Hepatocyte (in vitro differentiated cells): Measurements from ENCODE around the gene RBM33. TPM values are rescaled to one million over a fixed set of nuclear protein-coding genes. Genes with fewer than 3 reads are reported as not detected.

ENCODE experiments used
- DNase-seq: peaks from one replicate; pipeline ENCODE4 v3.0.0-alpha.2; 2016; ENCODE audit warnings: low spot score
- H2AFZ ChIP-seq: fragments of 200-600 bp; sonication (generic); 2 replicates; pipeline ENCODE4 v1.6.0; 2016; ENCODE audit warnings: antibody characterized with exemption, mild to moderate bottlenecking
- H3K27ac ChIP-seq: fragments of 200-600 bp; sonication (generic); 2 replicates; pipeline ENCODE4 v1.5.1; 2016; ENCODE audit warnings: mild to moderate bottlenecking
- H3K27me3 ChIP-seq: fragments of 200-600 bp; sonication (generic); 2 replicates; pipeline ENCODE4 v1.6.1; 2016
- H3K36me3 ChIP-seq: fragments of 200-600 bp; sonication (generic); replicated peaks from 2 replicates; pipeline ENCODE4 v1.5.1; 2016; ENCODE audit warnings: low read depth; ENCODE audit not compliant: insufficient read depth
- H3K4me1 ChIP-seq: fragments of 200-600 bp; sonication (generic); 2 replicates; pipeline ENCODE4 v1.5.1; 2016; ENCODE audit warnings: mild to moderate bottlenecking, moderate library complexity; ENCODE audit not compliant: insufficient read depth
- H3K4me2 ChIP-seq: fragments of 200-600 bp; sonication (generic); 2 replicates; pipeline ENCODE4 v1.6.0; 2016
- H3K4me3 ChIP-seq: fragments of 200-600 bp; sonication (generic); 2 replicates; pipeline ENCODE4 v1.5.1; 2016; ENCODE audit warnings: mild to moderate bottlenecking
- H3K79me2 ChIP-seq: fragments of 200-600 bp; sonication (generic); 2 replicates; pipeline ENCODE4 v1.6.0; 2017; ENCODE audit warnings: mild to moderate bottlenecking
- H3K9me2 ChIP-seq: fragments of 200-600 bp; sonication (generic); replicated peaks from 2 replicates; pipeline ENCODE4 v1.6.0; 2017; ENCODE audit warnings: mild to moderate bottlenecking; ENCODE audit not compliant: insufficient read depth
- H3K9me3 ChIP-seq: fragments of 200-600 bp; sonication (generic); 2 replicates; pipeline ENCODE4 v1.5.1; 2016; ENCODE audit warnings: low read depth, mild to moderate bottlenecking
- H4K20me1 ChIP-seq: fragments of 200-600 bp; sonication (generic); 2 replicates; pipeline ENCODE4 v1.6.0; 2016; ENCODE audit warnings: mild to moderate bottlenecking; ENCODE audit not compliant: insufficient read depth, poor library complexity, severe bottlenecking
- EZH2 ChIP-seq: fragments of 200-600 bp; sonication (generic); IDR thresholded peaks from 2 replicates; pipeline ENCODE4 v1.6.1; 2016; ENCODE audit warnings: antibody characterized with exemption, mild to moderate bottlenecking, borderline replicate concordance
- EZH2phosphoT487 ChIP-seq: fragments of 200-600 bp; sonication (generic); IDR thresholded peaks from one replicate; pipeline ENCODE4 v1.6.1; 2018; ENCODE audit warnings: antibody characterized with exemption, mild to moderate bottlenecking, low read depth, moderate library complexity; ENCODE audit not compliant: unreplicated experiment, severe bottlenecking
- WGBS: methylation state at CpG from one replicate; pipeline ENCODE4 v1.1.6; 2016; ENCODE audit warnings: low lambda C conversion rate; ENCODE audit errors: missing lambda C conversion rate; 5-methylcytosine and 5-hydroxymethylcytosine counted together
- polyA plus RNA-seq: library from polyadenylated mRNA; unstranded; fragments of >200 nt; fragmentation: Nextera tagmentation; extraction: Ambion mirVana; gene quantifications from 2 replicates; pipeline ENCODE4 v1.2.1, GENCODE V29; 2016
- total RNA-seq: library from RNA; depleted of rRNA; stranded (reverse); fragments of >200 nt; gene quantifications from 2 replicates; pipeline ENCODE4 v1.2.3, GENCODE V29; 2014
- TF ChIP-seq, protein P1 (sequence below): fragments of 200-600 bp; sonication (generic); IDR thresholded peaks from 2 replicates; pipeline ENCODE4 v1.5.1; 2016; ENCODE audit warnings: antibody characterized with exemption, mild to moderate bottlenecking; ENCODE audit not compliant: poor library complexity

Gene RBM33
- total and polyA plus RNA-seq, 2 experiments from 2014 or later, result 24.8 to 40.8 TPM

DNA sequence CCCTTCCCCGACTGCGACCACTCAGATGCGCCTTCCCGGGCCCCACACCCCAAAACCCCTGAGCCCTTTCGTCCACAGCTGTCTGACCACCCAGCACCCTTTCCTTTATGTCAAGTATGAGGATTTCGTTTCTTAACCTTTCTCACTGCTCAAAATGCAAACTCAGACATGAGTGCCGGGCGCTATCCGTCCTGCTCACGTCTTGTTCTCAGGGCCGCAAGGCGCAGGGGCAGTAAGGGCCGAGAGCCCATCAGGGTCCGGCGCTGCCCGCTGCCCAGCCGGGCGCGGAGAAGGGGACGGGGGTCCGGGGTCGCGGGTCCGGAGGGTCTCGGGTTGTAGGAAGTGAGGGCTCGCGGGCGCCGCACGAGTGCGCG, 670 bp upstream of the RBM33 start:
- under 1% methylated on average over 31 of the region's 32 CpGs for WGBS
- Histone ChIP-seq H3K4me3 (peak overlapping the region; percentile 89), H3K27me3 (no peaks in the 10 kb centered on the region), H3K4me2 (peak overlapping the region; percentile 78), H2AFZ (peak overlapping the region; percentile 95), H3K27ac (peak overlapping the region; percentile 99), H3K9me3 (peaks cover 8% of the 10 kb centered on the region), H3K79me2 (peaks cover 57% of the 10 kb centered on the region), H4K20me1 (peaks cover 24% of the 10 kb centered on the region), H3K4me1 (peaks cover 11% of the 10 kb centered on the region), H3K36me3 (no peaks in the 10 kb centered on the region), H3K9me2 (no peaks in the 10 kb centered on the region)
- no peak for DNase-seq
- TF ChIP-seq EZH2 (no peak), EZH2phosphoT487 (no peak)
- TF ChIP-seq, protein P1, sequence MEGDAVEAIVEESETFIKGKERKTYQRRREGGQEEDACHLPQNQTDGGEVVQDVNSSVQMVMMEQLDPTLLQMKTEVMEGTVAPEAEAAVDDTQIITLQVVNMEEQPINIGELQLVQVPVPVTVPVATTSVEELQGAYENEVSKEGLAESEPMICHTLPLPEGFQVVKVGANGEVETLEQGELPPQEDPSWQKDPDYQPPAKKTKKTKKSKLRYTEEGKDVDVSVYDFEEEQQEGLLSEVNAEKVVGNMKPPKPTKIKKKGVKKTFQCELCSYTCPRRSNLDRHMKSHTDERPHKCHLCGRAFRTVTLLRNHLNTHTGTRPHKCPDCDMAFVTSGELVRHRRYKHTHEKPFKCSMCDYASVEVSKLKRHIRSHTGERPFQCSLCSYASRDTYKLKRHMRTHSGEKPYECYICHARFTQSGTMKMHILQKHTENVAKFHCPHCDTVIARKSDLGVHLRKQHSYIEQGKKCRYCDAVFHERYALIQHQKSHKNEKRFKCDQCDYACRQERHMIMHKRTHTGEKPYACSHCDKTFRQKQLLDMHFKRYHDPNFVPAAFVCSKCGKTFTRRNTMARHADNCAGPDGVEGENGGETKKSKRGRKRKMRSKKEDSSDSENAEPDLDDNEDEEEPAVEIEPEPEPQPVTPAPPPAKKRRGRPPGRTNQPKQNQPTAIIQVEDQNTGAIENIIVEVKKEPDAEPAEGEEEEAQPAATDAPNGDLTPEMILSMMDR, result no peak

GRCh38 chr7:155644971-155645509, 579 bp downstream of the RBM33 start:
- H3K9me3 ChIP-seq, result peaks cover 2% of the 10 kb centered on the region
- H3K9me2 ChIP-seq, result no peaks in the 10 kb centered on the region
- WGBS, result 1% methylated on average over 15 of the region's 22 CpGs
- H3K36me3 ChIP-seq, result no peaks in the 10 kb centered on the region
- peak overlapping the region; percentile 95 for H2AFZ ChIP-seq
- TF ChIP-seq EZH2phosphoT487 (no peak), EZH2 (no peak)
- TF ChIP-seq, protein P1, result no peak
- peak; percentile 63 for DNase-seq
- H3K79me2 ChIP-seq, result peaks cover 70% of the 10 kb centered on the region
- peak overlapping the region; percentile 89 for H3K4me3 ChIP-seq
- H3K27me3 ChIP-seq, result no peaks in the 10 kb centered on the region
- H4K20me1 ChIP-seq, result peaks cover 24% of the 10 kb centered on the region
- peak overlapping the region; percentile 99 for H3K27ac ChIP-seq
- H3K4me2 ChIP-seq, result peak overlapping the region; percentile 78
- H3K4me1 ChIP-seq, result peaks cover 11% of the 10 kb centered on the region

- H2AFZ ChIP-seq, result no peak overlapping the region
- peaks cover 76% of the 10 kb centered on the region for H3K79me2 ChIP-seq
- H3K9me3 ChIP-seq, result no peaks in the 10 kb centered on the region
- H3K4me1 ChIP-seq, result peaks cover 11% of the 10 kb centered on the region
- peak overlapping the region; percentile 78 for H3K4me2 ChIP-seq
- peak overlapping the region; percentile 99 for H3K27ac ChIP-seq
- H3K9me2 ChIP-seq, result no peaks in the 10 kb centered on the region
- DNase-seq, result no peak
- TF ChIP-seq EZH2phosphoT487, result no peak
- TF ChIP-seq, protein P1, result no peak
- no peak for TF ChIP-seq EZH2
- H3K4me3 ChIP-seq, result peak overlapping the region; percentile 89
- 29% methylated on average over 7 of the region's 7 CpGs for WGBS
- no peaks in the 10 kb centered on the region for H3K27me3 ChIP-seq
- no peaks in the 10 kb centered on the region for H3K36me3 ChIP-seq
- peaks cover 24% of the 10 kb centered on the region for H4K20me1 ChIP-seq
Measured at GRCh38 chr7:155645662-155646061, 1.2 kb downstream of the RBM33 start.
